HK-2 (cell line): ENCODE measurements around the gene TAOK2.

Source experiments
- DNase-seq: peaks from one replicate; pipeline ENCODE4 v3.0.0-alpha.2; 2018; ENCODE audit not compliant: unreplicated experiment

Gene TAOK2

DNA sequence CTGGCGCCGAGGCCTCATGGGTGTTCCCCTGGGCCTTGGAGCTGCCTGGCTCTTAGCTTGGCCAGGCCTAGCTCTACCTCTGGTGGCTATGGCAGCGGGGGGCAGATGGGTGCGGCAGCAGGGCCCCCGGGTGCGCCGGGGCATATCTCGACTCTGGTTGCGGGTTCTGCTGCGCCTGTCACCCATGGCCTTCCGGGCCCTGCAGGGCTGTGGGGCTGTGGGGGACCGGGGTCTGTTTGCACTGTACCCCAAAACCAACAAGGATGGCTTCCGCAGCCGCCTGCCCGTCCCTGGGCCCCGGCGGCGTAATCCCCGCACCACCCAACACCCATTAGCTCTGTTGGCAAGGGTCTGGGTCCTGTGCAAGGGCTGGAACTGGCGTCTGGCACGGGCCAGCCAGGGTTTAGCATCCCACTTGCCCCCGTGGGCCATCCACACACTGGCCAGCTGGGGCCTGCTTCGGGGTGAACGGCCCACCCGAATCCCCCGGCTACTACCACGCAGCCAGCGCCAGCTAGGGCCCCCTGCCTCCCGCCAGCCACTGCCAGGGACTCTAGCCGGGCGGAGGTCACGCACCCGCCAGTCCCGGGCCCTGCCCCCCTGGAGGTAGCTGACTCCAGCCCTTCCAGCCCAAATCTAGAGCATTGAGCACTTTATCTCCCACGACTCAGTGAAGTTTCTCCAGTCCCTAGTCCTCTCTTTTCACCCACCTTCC, 13.9 kb downstream of the TAOK2 start:
- DNase-seq, result no peak

- DNase-seq, result no peak
Measured at GRCh38 chr16:29988346-29989075, 14.8 kb downstream of the TAOK2 start.

DNA sequence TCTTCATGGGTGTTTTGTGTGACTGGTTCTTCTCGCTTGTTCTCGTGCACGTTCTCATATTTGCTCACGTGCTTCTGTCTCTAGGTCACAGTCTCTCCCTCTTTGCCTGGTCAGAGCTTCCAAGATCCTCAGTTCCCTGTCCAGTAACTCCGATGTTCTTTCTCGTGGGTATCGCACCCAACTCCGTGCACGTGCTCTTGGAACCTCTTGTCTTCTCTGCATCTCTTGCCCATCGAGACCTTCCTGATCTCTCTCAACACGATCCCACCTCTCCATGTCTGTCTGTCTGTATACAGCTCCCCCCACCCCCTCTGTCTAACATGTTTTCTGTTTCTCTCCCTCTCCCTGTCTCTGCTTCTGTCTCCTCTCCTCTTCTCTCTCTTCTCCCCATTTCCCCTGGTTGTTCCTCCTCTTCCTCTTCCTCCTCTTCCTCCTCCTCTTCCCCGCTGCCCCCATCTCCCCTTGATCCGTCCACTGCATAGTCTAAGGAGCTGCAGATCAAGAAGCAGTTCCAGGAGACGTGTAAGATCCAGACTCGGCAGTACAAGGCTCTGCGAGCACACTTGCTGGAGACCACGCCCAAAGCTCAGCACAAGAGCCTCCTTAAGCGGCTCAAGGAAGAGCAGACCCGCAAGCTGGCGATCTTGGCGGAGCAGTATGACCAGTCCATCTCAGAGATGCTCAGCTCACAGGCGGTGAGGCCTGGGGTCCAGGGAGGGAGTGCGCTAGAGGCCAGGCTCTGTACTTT, 15.6 kb downstream of the TAOK2 start:
- no peak for DNase-seq

GRCh38 chr16:29990034-29990433, 16.4 kb downstream of the TAOK2 start:
- no peak for DNase-seq

DNA sequence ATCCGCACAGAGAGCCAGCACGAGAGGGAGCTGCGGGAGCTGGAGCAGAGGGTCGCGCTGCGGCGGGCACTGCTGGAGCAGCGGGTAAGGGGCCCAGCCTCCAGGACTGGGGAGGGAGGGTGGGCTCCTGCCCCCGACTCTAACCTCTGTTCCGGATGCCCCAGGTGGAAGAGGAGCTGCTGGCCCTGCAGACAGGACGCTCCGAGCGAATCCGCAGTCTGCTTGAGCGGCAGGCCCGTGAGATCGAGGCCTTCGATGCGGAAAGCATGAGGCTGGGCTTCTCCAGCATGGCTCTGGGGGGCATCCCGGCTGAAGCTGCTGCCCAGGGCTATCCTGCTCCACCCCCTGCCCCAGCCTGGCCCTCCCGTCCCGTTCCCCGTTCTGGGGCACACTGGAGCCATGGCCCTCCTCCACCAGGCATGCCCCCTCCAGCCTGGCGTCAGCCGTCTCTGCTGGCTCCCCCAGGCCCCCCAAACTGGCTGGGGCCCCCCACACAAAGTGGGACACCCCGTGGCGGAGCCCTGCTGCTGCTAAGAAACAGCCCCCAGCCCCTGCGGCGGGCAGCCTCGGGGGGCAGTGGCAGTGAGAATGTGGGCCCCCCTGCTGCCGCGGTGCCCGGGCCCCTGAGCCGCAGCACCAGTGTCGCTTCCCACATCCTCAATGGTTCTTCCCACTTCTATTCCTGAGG, 17.4 kb downstream of the TAOK2 start:
- DNase-seq, result no peak

- no peak for DNase-seq
Measured at GRCh38 chr16:29991571-29991904, 17.9 kb downstream of the TAOK2 start.

GRCh38 chr16:29992344-29992967, 18.8 kb downstream of the TAOK2 start:
- no peak for DNase-seq

DNA sequence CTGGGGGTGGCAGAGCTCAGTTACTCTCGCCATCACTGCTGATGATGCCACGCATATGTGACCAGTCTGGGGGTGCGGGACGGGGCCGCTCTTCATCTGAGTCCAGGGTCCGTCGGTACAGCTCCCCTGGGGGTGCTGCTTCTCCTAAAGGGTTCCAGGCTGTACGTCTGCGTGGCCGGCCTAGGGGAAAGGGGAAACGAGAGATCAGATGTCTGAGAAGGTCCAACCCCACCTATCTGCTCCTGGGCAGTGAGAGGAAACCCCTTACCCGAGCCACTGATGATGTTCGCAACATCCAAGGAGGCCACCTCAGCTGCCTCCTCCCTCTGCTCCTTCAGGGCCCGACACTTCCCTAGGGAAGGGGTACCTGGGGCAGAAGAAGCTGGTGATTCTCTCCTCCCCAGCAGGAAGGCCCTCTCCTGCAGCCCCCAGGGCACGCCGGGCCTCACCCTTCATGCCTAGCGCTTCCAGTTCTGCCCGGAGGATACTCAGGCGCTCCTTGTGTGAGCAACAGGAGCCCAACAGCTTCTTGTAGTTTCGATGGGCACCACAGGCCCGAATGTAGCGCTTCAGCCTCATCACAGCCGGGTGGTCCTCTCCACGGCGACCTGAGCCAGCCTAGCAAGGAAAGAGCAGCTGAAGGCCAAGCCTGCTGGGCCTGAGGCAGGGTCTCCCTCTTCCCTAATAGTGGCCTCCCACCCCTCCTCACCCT, 19.7 kb downstream of the TAOK2 start:
- no peak for DNase-seq

- DNase-seq, result no peak
Measured at GRCh38 chr16:29993903-29994599, 20.4 kb downstream of the TAOK2 start.

DNA sequence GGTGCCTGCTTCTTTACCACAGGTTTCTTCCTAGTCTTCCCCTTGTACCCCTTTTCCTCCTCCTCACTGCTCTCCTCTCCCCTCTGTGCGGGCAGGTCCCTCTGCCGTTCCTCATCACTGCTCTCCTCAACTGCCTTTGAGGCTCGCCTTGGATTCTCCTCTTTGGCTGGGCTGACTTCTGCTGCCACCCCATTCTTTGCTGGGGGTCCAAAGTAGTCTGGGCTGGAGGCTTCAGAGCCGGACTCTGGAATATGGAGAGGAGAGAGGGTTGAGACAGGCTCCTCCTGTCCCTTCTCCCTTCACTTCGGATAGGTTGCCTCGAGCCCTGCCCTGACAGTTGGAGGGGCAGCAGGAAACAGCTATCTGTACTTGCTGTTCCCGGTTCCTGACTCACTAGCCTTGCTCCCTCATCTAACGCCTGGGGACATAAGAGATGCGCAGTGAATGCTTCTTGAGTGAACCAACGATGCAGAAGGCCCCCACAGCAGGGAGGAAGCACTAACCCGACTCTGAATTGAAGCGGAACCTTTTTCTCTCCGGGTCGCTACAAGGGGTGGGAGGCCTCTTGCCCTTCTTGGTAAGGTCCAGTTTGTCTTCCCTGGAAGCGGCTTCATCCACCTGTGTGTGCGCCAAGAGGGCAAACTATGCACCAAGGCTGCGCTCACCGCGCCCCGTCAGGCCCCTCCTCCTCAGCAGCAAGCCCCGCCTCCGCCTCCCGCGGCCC, 21.1 kb downstream of the TAOK2 start:
- no peak for DNase-seq

- DNase-seq, result peak; percentile 78
Measured at GRCh38 chr16:29995324-29995910, 21.7 kb downstream of the TAOK2 start, which contains the start of gene HIRIP3. Gene HIRIP3, minus strand, starts transcription at chr16:29995617. Its CDS starts 12 bp downstream, at chr16:29995605.

- peak; percentile 94 for DNase-seq
Measured at GRCh38 chr16:29995911-29996765, 22.5 kb downstream of the TAOK2 start, which contains the start of gene INO80E. Gene INO80E, plus strand, starts transcription at chr16:29996241. Its CDS starts 70 bp downstream, at chr16:29996311.

- DNase-seq, result no peak
Measured at GRCh38 chr16:29996766-29997250, 23.1 kb downstream of the TAOK2 start.

- no peak for DNase-seq
Measured at GRCh38 chr16:29999605-30000004, 25.9 kb downstream of the TAOK2 start.

GRCh38 chr16:30000735-30001631, 27.3 kb downstream of the TAOK2 start:
- no peak for DNase-seq

GRCh38 chr16:30002614-30003346, 29.1 kb downstream of the TAOK2 start:
- DNase-seq, result no peak
